ENCODE results near the gene HEBP2. TPM values are rescaled to one million over a fixed set of nuclear protein-coding genes. Genes with fewer than 3 reads are reported as not detected.

Gene HEBP2
- total and polyA plus RNA-seq, 2 of the 4 experiments (the other 2 are of a cell fraction), result 3.9 to 6.1 TPM

- DNase-seq, result no peak
- ATAC-seq (ENCODE audit: low read depth), result no peak
- no peak overlapping the region for H4K8ac ChIP-seq (ENCODE audit: low read depth in 2 of 2, low read length in 2 of 2)
- dilution Hi-C loops (cut with HindIII; ENCODE audit: low sequenced_read_pairs, unreplicated experiment) (no loop called here), intact Hi-C loops (cut with micrococcal nuclease) (loop anchor here (2.0 kb wide), 1 partner anchor 280 kb away; no protein-coding TSS in a partner anchor), in situ Hi-C loops (cut with MboI; ENCODE audit: low sequenced_read_pairs) (no loop called here)
- H2BK120ac ChIP-seq (ENCODE audit: low read depth, low read length), result no peak overlapping the region
- no peaks in the 10 kb centered on the region for H3K9me3 ChIP-seq (ENCODE audit: control insufficient read depth, insufficient read depth, low read length)
- H3K36me3 ChIP-seq (ENCODE audit: control insufficient read depth, insufficient read depth, low read length), result no peaks in the 10 kb centered on the region
- H3K79me1 ChIP-seq (ENCODE audit: low read depth in 1 of 2, low read length in 2 of 2), result no peaks in the 10 kb centered on the region
- ChIA-PET CTCF (no interaction called here), POLR2A (ENCODE audit: unreplicated experiment) (no interaction called here)
- no peak overlapping the region for H3K4me2 ChIP-seq (ENCODE audit: low read depth, low read length)
- H3K27me3 ChIP-seq (ENCODE audit: control insufficient read depth, insufficient read depth, low read length), result peaks cover 4% of the 10 kb centered on the region; the same call in 1 of the 2 replicates
- H2BK15ac ChIP-seq (ENCODE audit: low read depth, low read length), result no peak overlapping the region
- H2AK9ac ChIP-seq (replicated peaks; ENCODE audit: low read depth, low read length, poor library complexity), result no peak overlapping the region
- peaks cover 6% of the 10 kb centered on the region for H3K4me1 ChIP-seq (ENCODE audit: control insufficient read depth, insufficient read depth, low read length)
- H2BK5ac ChIP-seq (ENCODE audit: low read depth, low read length, poor library complexity, severe bottlenecking), result no peak overlapping the region
- H3K18ac ChIP-seq (ENCODE audit: low read depth, low read length), result no peak overlapping the region
- H3K9ac ChIP-seq (ENCODE audit: low read depth, low read length), result no peak overlapping the region
- H3K4ac ChIP-seq (ENCODE audit: low read depth, low read length), result no peak overlapping the region
- no peak overlapping the region for H2AFZ ChIP-seq (replicated peaks; ENCODE audit: low read length, poor library complexity)
- no TSS peak for BruUV-seq (replicated peaks)
- no peak overlapping the region for H3K27ac ChIP-seq (ENCODE audit: insufficient read depth, low read length)
- H3K23ac ChIP-seq (ENCODE audit: low read depth, low read length), result no peak overlapping the region
- no peak overlapping the region for H4K91ac ChIP-seq (ENCODE audit: insufficient read depth, low read depth, low read length)
- H2AK5ac ChIP-seq (ENCODE audit: low read depth, low read length), result no peak overlapping the region
- no peak overlapping the region for H3K4me3 ChIP-seq (ENCODE audit: insufficient read depth, low read depth, low read length)
- no CpG with 5 or more reads among the region's 5 CpGs for WGBS, 2 experiments (ENCODE audit: extremely low coverage in 2 of 2, insufficient read length in 1 of 2)
- TF ChIP-seq SMC3 (IDR thresholded peaks at IDR 0.05; ENCODE audit: low read depth, low read length) (no peak), CHD1 (IDR thresholded peaks at IDR 0.05; ENCODE audit: low read depth, low read length) (no peak)
- H2BK20ac ChIP-seq (ENCODE audit: low read depth, low read length), result no peak overlapping the region
- no peaks in the 10 kb centered on the region; the same call in 1 of the 2 replicates for H3K9me1 ChIP-seq (ENCODE audit: insufficient read depth, low read length)
- no peak overlapping the region for H3K14ac ChIP-seq (replicated peaks; ENCODE audit: low read depth, low read length)
- no peaks in the 10 kb centered on the region for H4K20me1 ChIP-seq (ENCODE audit: insufficient read depth, low read length)
- H3K56ac ChIP-seq (ENCODE audit: extremely low read depth, insufficient read depth, low read length), result no peak overlapping the region
- H4K5ac ChIP-seq (ENCODE audit: low read depth, low read length), result no peak overlapping the region
Measured at GRCh38 chr6:138396709-138397108, 7.3 kb upstream of the HEBP2 start.
